Activated CD4-positive, alpha-beta T cell treated with anti-CD3 and anti-CD28 coated beads, Interleukin-2, amount 50 U/mL, for 24 hours (primary cell): ENCODE data around the gene MATR3.
"Not testable (repeated sequence)": the region's sequence is repeated elsewhere in the genome, so short reads cannot be mapped to it uniquely, and the experiment has no call there.

Experiments used
- DNase-seq, 2 donors: peaks; one replicate each; pipeline ENCODE4 v3.0.0-alpha.2; 2020; ENCODE audit warnings: low read depth in 1 of 2, low spot score in 1 of 2

The MATR3 gene

DNA sequence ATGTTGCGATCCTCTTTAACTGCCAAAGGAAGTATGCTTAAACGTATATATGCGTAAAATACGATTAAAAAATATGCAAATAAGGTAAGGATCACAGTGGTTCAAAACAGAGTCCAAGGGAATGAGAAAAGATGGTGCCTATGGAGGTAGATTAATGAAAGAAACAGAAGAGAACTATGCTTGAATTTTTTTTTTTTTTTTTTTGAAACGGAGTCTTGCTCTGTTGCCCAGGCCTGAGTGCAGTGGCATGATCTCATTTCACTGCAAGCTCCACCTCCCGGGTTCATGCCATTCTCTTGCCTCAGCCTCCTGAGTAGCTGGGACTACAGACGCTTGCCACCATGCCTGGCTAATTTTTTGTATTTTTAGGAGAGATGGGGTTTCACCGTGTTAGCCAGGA, 51.9 kb downstream of the MATR3 start:
- DNase-seq, result not testable (repeated sequence)

DNA sequence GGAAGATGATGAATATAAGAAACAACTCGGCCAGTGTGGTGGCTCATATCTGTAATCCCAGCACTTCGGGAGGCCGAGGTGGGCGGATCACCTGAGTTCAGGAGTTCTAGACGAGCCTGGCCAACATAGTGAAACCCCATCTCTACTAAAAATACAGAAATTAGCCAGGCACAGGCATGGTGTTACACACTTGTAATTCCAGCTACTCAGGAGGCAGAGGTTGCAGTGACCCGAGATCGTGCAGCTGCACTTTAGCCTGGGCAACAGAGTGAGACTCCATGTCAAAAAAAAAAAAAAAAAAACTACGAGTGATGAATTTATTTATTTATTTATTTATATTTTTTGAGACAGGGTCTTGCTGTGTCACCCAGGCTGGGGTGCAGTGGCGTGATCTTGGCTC, 54.3 kb downstream of the MATR3 start:
- not testable (repeated sequence) for DNase-seq

DNA sequence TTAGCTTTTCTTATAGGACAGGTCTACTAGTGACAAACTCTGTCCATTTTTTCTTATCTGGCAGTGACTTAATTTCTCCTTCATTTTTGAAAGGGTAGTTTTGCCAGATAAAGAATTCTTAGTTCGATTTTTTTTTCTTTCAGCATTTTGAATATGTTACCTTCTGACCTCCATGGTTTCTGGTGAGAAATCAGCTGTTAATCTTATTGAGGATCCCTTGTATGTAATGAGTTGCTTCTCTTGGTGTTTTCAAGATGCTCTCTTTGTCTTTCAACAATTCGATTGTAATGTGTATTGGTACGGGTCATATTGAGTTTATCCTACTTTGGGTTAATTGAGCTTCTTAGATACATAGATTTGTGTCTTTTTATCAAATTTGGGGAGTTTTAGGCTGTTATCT, 60.6 kb downstream of the MATR3 start:
- no peak for DNase-seq

DNA sequence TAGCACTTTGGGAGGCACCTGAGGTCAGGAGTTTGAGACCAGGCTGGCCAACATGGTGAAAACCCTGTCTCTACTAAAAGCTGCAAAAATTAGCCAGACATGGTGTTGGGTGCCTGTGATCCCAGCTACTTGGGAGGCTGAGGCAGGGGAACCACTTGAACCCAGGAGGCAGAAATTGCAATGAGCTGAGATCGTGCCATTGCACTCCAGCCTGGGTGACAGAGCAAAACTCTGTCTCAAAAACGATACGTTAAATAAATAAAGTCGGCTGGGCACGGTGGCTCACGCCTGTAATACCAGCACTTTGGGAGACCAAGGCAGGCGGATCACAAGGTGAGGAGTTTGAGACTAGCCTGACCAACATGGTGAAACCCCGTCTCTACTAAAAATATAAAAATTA, 62.4 kb downstream of the MATR3 start:
- DNase-seq, result not testable (repeated sequence)

DNA sequence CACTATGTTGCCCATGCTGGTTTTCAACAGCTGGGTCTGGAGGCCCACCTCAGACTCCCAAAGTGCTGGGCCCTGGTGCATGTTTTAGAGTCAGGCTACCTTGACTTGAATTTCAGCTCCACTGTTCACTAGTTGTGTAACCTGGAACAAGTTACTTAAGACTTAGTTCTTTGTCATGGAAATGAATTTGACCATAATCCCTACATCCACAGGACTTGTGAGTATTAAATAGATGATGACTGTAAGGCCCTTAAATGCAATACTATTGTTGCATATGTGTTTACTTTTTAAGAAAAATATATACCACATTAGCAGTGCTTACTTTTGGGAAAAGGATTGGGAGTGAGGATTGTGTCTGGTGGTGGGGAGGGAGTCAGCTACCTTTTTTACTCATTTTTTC, 64.5 kb downstream of the MATR3 start:
- DNase-seq, result no peak

DNA sequence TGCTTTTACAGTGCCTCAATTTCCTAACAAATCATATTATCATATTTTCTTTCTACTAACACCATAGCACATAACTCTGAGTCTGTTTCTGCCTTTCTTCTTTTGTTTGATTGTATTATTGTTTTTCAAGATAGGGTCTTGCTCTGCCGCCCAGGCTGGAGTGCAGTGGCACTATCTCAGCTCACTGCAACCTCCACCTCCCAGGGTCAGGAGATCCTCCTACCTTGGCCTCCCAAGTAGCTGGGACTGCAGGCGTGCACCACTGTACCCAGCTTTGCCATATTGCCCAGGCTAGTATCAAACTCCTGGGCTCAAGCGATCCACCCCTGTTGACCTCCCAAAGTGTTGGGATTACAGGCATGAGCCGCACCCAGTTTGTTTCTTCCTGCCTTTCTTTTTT, 66.8 kb downstream of the MATR3 start:
- no peak for DNase-seq

DNA sequence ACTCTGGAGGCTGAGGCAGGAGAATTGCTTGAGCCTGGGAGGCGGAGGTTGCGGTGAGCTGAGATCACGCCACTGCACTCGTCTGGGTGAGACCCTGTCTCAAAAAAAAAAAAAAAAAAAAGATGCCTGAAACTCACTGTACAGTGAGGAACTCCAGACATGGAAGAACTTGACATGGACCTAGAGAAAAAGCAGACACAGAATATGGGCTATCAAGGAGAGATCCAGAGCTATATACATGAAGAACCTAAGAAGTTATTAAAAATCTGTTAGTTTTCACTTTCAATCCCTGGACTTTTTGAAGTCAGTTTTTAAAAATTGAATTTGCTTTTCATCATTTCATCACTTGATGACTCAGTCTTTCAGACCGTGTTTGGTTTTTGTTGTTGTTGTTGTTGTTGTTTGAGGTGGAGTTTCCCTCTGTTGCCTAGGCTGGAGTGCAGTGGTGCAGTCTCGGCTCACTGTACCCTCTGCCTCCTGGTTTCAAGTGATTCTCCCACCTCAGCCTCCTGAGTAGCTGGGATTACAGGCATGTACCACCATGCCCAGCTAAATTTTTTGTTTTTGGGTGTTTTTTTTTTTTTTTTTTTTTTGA, 68.4 kb downstream of the MATR3 start:
- DNase-seq, result no peak

DNA sequence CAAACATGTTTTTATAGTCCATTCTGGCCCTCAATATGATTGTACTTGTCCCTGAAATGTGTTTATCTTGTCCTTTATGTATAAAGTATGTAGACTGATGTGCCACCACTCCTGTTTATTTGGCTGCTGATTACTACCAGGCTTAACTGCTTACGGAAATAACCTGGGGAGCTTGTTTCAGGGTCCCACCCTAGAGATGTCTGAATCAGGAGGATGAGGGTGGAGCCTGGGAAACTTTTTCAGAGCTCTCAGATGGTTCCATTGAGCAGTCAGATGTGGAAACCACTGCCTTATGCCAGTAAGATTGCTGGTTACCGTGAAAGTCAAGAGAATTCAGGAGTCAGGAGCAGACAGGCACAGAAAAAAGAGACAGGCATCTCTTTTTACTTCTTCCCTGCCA, 70.4 kb downstream of the MATR3 start:
- no peak for DNase-seq

DNA sequence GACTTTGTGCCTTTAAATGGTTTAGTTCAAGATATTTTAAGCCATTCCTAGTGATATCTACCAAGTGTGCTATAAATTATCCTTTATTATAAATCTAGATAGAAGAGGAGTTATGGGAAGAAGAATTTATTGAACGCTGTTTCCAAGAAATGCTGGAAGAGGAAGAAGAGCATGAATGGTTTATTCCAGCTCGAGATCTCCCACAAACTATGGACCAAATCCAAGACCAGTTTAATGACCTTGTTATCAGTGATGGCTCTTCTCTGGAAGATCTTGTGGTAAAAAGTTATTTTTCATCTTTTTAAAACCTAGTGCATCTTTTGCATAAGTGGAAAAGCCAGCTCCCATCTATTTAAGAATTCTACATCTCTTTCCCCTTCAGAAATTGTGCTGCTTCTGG, 70.9 kb downstream of the MATR3 start:
- DNase-seq, result no peak

DNA sequence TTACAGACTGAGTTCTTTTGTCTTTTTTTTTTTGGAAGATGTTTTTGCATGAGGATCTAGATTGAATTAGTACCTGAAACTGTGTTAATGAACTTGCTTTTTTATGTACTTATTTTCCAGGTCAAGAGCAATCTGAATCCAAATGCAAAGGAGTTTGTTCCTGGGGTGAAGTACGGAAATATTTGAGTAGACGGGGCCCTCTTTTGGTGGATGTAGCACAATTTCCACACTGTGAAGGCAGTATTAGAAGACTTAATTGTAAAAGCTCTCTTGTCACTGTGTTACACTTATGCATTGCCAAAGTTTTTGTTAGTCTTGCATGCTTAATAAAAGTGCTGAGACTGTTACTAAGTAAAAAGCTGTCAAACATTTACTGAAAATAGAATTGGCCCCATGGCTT, 75.1 kb downstream of the MATR3 start:
- no peak for DNase-seq

DNA sequence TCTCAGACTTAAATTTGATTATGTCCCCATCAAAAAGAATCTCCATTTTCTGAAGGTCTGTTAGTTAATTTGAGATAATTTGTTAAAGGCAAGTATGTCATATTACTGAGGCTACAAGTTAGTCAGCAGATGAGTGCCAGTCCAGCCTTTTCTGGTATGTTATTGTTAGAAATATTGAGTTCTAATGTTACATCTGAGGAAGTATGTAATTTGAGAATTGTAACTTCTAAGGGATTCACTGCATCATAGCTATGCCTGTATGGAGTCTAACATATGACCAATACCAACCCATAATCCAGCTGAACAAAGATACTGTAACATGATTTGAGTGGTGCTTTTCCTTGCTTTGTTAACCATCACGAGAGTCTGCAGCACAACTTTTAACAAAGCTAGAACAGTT, 75.6 kb downstream of the MATR3 start:
- DNase-seq, result no peak

DNA sequence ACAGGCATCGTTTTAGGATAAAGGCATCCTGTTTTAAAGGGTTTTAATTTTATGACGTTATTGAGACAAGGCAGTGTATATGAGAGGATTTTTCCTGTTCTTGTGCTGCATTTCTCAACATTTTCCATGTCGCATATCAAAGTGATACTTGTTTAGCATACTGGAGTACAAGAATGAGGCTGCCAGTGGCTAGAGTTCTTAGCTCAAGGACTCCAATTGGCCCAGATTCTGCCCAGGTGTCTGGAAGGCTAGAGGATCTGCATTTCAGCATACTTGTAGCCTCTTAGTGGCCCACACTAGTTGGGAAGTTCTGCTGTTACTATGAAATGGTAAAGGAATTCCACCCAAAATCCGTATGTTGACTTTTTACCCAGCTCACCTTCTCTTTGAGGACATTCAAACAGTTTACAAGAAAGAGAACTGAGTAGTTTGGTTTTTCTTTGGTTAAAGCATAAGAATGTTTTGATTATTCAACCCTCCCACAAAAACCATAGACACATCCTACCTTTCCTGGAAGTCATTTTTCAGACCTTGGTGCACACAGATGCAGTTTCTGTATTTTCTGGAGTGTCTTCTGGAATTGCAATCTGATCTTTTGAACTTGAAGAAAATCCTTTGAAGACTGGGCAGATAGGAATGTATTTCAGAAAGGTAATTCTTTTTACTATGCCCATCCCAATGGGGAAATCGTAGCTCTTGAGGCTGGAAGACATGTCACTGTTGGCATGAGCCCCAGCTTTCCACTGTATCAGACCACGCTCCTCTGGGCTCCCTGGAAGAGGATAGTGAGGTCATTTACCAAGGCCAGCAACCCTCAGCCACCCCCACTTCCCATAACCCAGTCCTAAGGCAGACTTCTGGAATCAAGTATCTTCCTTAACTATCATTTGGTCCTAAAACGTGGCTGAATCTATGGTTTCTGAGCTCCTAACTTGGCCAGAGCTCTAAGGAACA, 78.2 kb downstream of the MATR3 start:
- no peak for DNase-seq

DNA sequence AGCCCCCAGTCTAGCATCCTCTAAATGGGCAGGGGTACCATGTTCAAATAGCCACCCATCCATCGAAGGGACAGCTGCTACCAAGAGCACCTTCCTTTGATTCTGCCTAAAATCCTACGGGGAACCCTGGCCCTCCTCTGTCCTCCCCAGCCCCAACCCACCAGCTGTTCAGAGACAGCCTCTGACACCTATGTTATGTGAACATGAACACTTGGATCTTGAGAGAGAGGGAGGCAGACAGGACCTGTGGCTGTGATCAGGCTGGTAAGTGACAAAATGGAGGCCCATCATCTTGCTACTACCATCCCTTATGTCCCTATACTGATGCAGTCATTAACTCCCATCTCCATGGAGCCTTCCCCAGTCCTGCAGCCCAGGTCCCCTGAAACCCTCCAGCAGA, 81.4 kb downstream of the MATR3 start:
- no peak for DNase-seq

DNA sequence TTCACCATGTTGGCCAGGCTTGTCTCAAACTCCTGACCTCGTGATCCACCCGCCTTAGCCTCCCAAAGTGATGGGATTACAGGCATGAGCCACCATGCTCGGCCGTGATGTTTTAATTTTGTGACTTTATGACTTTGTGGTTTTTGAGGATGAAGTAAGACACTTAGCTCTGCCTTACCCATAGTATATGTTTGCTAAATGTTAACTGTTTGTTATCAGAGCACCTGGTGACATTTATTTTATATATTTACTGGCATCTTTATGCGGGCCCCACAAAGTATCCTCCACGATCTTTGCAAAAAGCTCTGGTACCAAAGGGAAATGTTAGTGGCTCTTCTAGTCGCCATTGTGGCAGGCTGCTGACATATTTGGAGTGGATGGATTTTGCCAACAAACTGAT, 82.8 kb downstream of the MATR3 start:
- DNase-seq, result no peak

DNA sequence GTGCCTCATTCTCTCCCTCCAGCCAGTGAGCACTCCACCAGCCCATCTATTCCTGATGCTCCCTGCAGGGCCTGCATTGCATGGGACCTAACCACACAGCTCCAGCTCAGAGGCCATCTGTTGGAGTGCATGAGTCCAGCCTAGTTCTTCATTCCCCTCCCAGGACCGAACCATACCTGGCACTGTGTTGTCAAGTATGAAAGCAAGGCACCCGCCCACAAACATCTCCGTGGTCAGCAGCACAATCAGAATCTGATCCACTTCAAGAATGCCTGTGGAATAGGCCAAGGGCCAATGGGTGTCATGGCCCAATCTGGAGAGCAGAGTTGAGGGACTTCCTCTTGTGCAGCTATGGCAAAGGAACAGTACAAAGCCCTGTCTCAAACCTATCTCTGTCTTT, 83.7 kb downstream of the MATR3 start:
- DNase-seq, result no peak

DNA sequence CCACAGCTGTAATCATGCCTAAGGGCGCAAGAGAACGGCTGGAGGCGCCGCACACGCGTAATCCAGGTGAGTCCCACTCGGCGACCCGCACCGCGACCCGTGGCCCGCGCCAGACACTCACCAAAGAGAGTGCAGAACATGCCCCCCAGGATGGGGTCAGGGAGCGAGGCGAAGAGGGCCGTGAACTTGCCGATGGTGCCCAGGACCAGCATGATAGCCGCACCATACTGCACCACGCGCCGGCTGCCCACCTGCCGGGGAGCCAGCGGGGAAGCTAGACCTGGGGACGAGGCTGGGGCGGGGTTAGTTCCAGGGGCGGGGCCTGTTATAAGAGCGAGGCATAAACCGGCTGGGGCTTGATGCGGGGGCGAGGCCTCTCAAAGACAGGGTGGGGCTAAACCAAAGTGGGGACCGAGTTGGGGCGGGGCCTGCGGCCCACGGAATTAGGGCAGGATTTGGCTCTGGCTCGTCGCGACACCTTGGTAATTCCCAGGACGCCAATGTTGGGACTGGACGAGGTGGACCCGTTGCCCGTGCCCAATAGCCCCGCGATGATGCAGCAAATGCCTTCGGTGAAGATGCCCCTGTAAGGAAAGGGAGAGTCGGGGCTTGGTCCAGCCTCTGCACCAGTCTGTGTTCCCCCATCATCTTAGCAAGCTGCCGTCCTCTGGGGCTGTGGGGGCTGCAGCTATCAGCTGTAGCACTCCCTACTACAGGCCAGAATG, 84.7 kb downstream of the MATR3 start:
- DNase-seq, result no peak

DNA sequence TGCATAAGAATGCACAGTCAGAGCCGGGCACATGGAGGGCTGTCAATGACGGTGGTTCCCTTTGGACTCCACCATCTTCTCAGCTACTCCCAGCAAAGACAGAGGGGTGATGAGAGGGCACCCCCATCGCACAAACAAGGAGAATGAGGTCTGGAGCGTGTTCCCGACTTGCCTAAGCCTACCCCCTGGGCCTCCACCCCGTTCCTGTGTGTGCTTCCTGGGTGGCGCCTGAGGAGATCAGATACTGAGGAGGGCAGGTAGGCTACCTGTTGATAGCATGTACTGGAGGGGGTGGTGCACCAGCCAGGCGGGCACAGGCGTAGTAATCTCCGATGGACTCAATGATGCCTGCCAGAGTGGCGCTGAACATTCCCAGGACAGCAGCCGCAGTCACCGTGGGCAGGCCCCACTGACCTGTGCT, 85.4 kb downstream of the MATR3 start:
- DNase-seq, result no peak

DNA sequence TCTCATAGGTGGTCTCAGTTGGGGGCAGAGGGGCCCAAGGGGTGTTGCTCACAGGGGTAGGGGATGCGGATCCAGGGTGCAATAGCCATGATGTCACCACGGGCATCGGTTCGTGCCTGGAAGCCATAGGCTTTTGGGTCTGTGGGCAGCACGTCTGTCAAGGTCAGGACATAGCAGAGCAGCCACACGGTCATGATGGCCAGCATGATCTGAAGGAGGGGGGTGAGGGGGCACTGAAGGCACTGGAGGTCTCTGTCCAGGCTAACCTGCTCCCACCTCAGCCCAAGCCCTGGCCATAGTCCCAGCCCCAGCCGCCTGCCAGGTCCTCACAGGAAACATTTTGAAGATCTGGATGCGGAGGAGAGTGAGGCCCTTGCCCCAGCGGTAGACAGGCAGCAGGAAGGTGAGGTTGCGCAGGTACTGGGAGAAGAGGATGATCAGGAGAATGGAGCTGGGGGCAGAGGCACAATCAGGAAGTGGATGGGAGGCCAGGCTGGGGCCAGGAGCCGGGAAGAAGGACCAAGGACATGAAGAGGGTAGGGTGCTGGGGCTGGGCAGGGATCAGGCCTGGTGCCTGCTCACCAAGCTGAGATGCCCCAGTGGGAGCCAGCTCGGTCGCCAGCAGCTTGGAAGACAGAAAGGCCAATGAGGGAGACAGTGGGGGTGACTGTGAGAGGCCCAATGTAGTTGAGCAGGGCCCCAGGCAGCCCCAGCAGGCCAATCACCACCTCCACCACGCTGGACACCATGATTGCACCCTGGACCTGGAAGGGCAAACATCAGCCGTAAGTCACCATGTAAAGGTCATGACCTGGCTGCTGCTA, 86.3 kb downstream of the MATR3 start:
- DNase-seq, result no peak
